ENCODE measurements around the gene SLC26A1. TPM values are rescaled to one million over a fixed set of nuclear protein-coding genes. Genes with fewer than 3 reads are reported as not detected.

SLC26A1 gene
- total RNA-seq, 1 experiment from 2014 or later: 0.68 TPM

GRCh38 chr4:950136-951020 lies 42.8 kb downstream of the SLC26A1 start:
- Mint-ChIP-seq H3K9me3 (ENCODE audit: low read depth, unreplicated experiment) (no peaks in the 10 kb centered on the region), H3K27me3 (ENCODE audit: unreplicated experiment) (no peaks in the 10 kb centered on the region), H3K27ac (ENCODE audit: unreplicated experiment) (no peak overlapping the region), H3K4me3 (ENCODE audit: low read depth, unreplicated experiment) (no peak overlapping the region), H3K36me3 (ENCODE audit: insufficient read depth, unreplicated experiment) (no peaks in the 10 kb centered on the region), H3K4me1 (ENCODE audit: low read depth, unreplicated experiment) (no peaks in the 10 kb centered on the region)
- CTCF ChIA-PET: no interaction called here
- no TSS peak for BruUV-seq (replicated peaks)
- no peak for DNase-seq
- TF ChIP-seq CTCF (IDR thresholded peaks at IDR 0.05; ENCODE audit: unreplicated experiment): no peak
- intact Hi-C loops (cut with micrococcal nuclease; ENCODE audit: unreplicated experiment): no loop called here

- Mint-ChIP-seq H3K4me1 (ENCODE audit: low read depth, unreplicated experiment) (no peaks in the 10 kb centered on the region), H3K27ac (ENCODE audit: unreplicated experiment) (no peak overlapping the region), H3K36me3 (ENCODE audit: insufficient read depth, unreplicated experiment) (no peaks in the 10 kb centered on the region), H3K27me3 (ENCODE audit: unreplicated experiment) (no peaks in the 10 kb centered on the region), H3K4me3 (ENCODE audit: low read depth, unreplicated experiment) (no peak overlapping the region), H3K9me3 (ENCODE audit: low read depth, unreplicated experiment) (no peaks in the 10 kb centered on the region)
- intact Hi-C loops (cut with micrococcal nuclease; ENCODE audit: unreplicated experiment): no loop called here
- CTCF ChIA-PET: no interaction called here
- TF ChIP-seq CTCF (IDR thresholded peaks at IDR 0.05; ENCODE audit: unreplicated experiment): no peak
- no peak for DNase-seq
- BruUV-seq (replicated peaks): no TSS peak
Measured at GRCh38 chr4:949656-950055, 43.5 kb downstream of the SLC26A1 start.

GRCh38 chr4:948936-949300 lies 44.3 kb downstream of the SLC26A1 start:
- Mint-ChIP-seq H3K9me3 (ENCODE audit: low read depth, unreplicated experiment) (no peaks in the 10 kb centered on the region), H3K4me3 (ENCODE audit: low read depth, unreplicated experiment) (no peak overlapping the region), H3K27ac (ENCODE audit: unreplicated experiment) (no peak overlapping the region), H3K4me1 (ENCODE audit: low read depth, unreplicated experiment) (no peaks in the 10 kb centered on the region), H3K36me3 (ENCODE audit: insufficient read depth, unreplicated experiment) (no peaks in the 10 kb centered on the region), H3K27me3 (ENCODE audit: unreplicated experiment) (no peaks in the 10 kb centered on the region)
- no TSS peak for BruUV-seq (replicated peaks)
- CTCF ChIA-PET: no interaction called here
- DNase-seq: no peak
- intact Hi-C loops (cut with micrococcal nuclease; ENCODE audit: unreplicated experiment): no loop called here
- no peak for TF ChIP-seq CTCF (IDR thresholded peaks at IDR 0.05; ENCODE audit: unreplicated experiment)

GRCh38 chr4:948101-948935 lies 44.9 kb downstream of the SLC26A1 start:
- DNase-seq: no peak
- no peak overlapping the region for H3K27ac Mint-ChIP-seq (ENCODE audit: unreplicated experiment)
- no peaks in the 10 kb centered on the region for H3K4me1 Mint-ChIP-seq (ENCODE audit: low read depth, unreplicated experiment)
- no TSS peak for BruUV-seq (replicated peaks)
- no peak overlapping the region for H3K4me3 Mint-ChIP-seq (ENCODE audit: low read depth, unreplicated experiment)
- intact Hi-C loops (cut with micrococcal nuclease; ENCODE audit: unreplicated experiment): no loop called here
- TF ChIP-seq CTCF (IDR thresholded peaks at IDR 0.05; ENCODE audit: unreplicated experiment): no peak
- CTCF ChIA-PET: no interaction called here
- no peaks in the 10 kb centered on the region for H3K36me3 Mint-ChIP-seq (ENCODE audit: insufficient read depth, unreplicated experiment)
- H3K9me3 Mint-ChIP-seq (ENCODE audit: low read depth, unreplicated experiment): no peaks in the 10 kb centered on the region
- H3K27me3 Mint-ChIP-seq (ENCODE audit: unreplicated experiment): no peaks in the 10 kb centered on the region

All from Calu3 (cell line).